ENCODE data around the gene TM9SF1.
A peak's percentile ranks its signal among the peaks of the same experiment; 100 is the strongest.

The TM9SF1 gene

GRCh38 chr14:24178399-24179178, 16.7 kb downstream of the TM9SF1 start:
- DNase-seq, result no peak

DNA sequence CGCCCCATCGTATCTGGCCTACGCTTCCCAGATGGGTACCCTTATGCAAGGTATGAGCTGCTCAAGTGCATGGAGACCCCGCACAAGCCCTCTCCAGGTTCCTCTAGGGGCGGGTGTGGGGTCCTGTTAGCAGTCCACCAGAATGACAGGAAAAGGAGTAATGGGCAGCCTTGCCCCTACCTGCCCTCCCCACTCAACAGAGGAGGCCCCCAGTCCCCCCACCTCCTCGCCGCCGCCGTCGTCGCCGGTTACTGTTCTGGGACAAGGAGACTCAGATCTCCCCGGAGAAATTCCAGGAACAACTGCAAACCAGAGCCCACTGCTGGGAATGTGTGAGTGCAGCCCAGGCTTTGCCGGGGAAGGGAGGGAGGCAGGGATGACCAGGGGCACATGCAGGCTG, 17.4 kb downstream of the TM9SF1 start:
- DNase-seq, result no peak

GRCh38 chr14:24177041-24177825, 18.0 kb downstream of the TM9SF1 start:
- no peak for DNase-seq

GRCh38 chr14:24176599-24176998, 18.6 kb downstream of the TM9SF1 start:
- no peak for DNase-seq

- DNase-seq, result no peak
Observed at GRCh38 chr14:24172871-24173281, 22.4 kb downstream of the TM9SF1 start.

GRCh38 chr14:24172261-24172860, 22.9 kb downstream of the TM9SF1 start:
- DNase-seq, result no peak

GRCh38 chr14:24171422-24172260, 23.6 kb downstream of the TM9SF1 start, which contains the start of gene REC8:
TSS of gene REC8 (plus strand) at chr14:24172080. CDS start at chr14:24172553, 473 bp downstream.
- peak; percentile 100 for DNase-seq

- DNase-seq, result no peak
Observed at GRCh38 chr14:24167469-24168114, 27.6 kb downstream of the TM9SF1 start.

- no peak for DNase-seq
Observed at GRCh38 chr14:24165785-24166184, 29.5 kb downstream of the TM9SF1 start.

- DNase-seq, result no peak
Observed at GRCh38 chr14:24164518-24164991, 30.7 kb downstream of the TM9SF1 start.

- DNase-seq, result no peak
Observed at GRCh38 chr14:24162093-24162492, 33.1 kb downstream of the TM9SF1 start.

DNA sequence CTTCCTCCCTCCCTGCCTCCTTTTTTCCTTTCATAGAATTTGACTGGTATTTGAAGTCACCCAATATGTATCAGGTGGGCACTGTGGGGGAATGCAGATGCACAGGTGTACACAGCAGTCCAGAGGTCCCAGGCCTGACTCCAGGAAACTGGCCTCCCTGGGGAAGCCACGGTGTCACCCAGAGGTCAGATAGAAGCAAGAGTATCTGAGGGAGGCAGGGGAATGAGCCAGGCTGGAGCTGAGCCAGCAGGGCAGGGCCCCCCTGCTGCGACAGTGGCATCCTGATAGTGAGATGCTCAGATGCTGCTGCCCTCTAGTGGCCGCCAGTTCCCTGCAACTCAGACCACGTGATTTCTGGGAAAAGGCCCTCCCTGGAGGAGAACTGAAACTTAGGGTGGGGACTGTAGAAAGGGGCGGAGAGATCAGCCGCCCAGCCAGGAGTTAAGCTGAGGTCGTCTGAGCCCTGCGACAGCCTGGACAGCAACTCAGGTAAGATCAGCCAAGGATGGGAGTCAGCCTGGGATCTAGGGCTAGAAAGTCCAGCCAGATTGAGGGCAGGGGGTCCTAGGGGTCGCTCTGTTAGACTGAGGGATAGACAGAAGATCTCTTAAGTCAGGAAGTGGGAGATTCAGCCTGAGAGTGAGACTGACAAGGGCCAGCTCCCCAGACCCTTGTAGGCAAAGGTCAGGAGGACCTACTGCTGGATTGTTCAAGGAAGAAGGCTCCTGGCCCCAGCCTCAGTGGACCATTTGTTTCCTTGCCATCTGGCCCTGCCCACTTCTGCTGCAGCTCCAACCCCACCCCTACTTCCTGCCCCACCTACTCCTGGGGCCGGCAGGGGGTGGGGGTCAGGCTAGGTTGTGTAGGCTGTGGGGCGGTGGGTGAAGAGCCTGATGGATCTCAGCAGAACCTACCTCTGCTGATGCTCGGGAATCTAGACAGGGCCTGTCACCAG, 34.1 kb downstream of the TM9SF1 start, which contains the start of gene IRF9:
IRF9 (plus strand) TSS at position 416 of the 955 bp plus-strand sequence. CDS start 880 bp downstream, outside the sequence.
- peak; percentile 93 for DNase-seq

GRCh38 chr14:24160499-24160849, 34.8 kb downstream of the TM9SF1 start:
- no peak for DNase-seq

DNA sequence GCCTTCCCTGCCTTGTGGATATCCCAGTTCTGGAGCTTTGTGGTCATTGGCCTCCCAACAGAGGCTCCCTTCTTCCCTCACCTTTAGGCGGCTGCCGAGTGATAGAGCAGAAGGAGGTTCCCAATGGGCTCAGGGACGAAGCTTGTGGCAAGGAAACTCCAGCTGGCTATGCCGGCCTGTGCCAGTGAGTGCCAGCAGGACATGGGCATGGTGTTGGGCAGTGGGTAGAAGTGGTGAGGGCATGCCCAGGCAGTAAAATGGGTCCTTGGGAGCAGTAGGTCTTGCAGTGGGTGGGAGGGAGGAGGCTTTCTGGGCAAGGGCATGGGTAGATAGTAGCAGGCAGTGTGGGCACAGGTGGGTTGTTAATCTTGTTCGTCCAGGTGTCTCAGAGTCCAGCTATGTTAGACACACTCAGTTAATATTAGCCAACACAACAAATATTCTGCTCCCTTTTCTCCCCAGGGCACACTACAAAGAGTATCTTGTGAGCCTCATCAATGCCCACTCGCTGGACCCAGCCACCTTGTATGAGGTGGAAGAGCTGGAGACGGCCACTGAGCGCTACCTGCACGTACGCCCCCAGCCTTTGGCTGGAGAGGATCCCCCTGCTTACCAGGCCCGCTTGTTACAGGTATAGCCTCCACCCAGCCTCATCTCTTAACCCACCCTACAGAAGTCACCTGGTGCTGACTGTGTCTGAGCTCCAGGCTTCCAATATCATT, 35.3 kb downstream of the TM9SF1 start:
- no peak for DNase-seq

- DNase-seq, result no peak
Observed at GRCh38 chr14:24157331-24157730, 37.9 kb downstream of the TM9SF1 start.

GRCh38 chr14:24156840-24157239, 38.4 kb downstream of the TM9SF1 start:
- DNase-seq, result no peak

GRCh38 chr14:24155100-24155499, 40.1 kb downstream of the TM9SF1 start:
- DNase-seq, result no peak

- no peak for DNase-seq
Observed at GRCh38 chr14:24151404-24152080, 43.7 kb downstream of the TM9SF1 start.

DNA sequence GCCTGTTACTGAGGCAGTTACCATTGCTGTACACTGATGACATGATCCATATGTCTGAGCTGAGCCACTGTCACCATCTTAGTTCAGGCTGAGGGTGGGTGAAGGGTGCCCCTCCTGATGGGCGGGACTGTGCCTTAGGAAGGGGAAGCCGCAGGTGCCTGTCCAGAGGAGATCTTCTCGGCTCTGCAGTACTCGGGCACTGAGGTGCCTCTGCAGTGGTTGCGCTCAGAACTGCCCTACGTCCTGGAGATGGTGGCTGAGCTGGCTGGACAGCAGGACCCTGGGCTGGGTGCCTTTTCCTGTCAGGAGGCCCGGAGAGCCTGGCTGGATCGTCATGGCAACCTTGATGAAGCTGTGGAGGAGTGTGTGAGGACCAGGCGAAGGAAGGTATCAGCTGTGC, 44.2 kb downstream of the TM9SF1 start:
- DNase-seq, result no peak
